Adrenal gland (tissue), 5 donors: ENCODE data around the gene LKAAEAR1.

ENCODE experiments used
- POLR2A ChIP-seq, 2 donors: fragments of 450-650 bp; IDR thresholded peaks; one replicate each; pipeline ENCODE4 v1.6.1; 2017; ENCODE audit warnings: antibody characterized with exemption in 2 of 2, mild to moderate bottlenecking in 2 of 2, moderate library complexity in 1 of 2
- TF ChIP-seq, protein P1 (sequence below), 6 experiments: fragments of 450-650 bp in 4 of 6; fragments of 200-600 bp in 2 of 6; sonication (generic) in 1 of 6; IDR thresholded peaks; 1 replicate in 5 of 6; 2 replicates in 1 of 6; pipeline versions ENCODE4 v1.5.1 to v1.8.0; 2016 to 2021; ENCODE audit warnings: antibody characterized with exemption in 6 of 6, mild to moderate bottlenecking in 2 of 6, moderate library complexity in 1 of 6
- donor health status: DM: no; HTN: no; CAD: no.

DNA sequence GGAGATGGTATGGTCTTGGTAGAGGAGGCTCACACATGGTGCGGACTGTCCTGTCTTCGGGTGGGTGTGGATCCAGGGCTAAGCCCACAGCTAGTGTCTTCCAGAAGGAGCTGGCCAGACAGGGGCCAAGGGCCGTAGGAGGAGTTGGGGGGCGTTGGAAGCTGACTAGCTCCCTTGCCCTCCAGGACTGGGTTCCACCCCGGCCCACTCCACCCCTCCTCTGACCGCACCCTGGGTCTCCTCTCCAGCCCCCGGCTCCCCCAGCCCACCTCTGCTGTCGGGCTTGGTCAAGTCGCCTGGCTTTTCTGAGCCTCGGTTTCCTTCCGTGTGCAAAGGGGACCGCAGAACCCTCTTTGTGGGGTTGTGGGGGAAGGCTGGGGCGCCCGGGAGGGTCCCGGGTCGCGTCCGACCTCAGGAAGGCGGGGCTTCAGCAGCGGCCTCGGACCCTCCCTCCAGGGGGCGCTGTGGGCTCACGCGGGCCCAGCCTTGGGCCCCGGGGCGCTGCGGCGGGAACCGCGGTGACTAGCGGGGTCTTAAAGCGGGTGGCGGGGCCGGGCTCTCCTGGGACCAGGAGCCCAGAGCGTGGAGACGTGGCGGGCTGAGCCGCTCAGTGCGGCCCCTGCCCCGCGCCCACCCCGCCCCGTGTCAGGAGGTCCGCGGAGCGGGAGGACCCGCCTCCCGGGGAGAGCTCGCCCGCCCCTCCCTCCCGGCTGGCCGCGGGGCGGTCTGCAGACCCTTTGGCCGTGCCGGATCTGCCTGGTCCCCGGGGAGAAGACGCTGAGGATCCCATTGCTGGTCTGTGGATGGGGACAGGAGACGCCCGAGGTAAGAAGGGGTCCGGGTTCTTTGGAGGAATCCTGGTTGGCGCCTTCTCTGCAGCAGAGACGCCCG is 17.8 kb upstream of the LKAAEAR1 start:
- TF ChIP-seq, protein P1, sequence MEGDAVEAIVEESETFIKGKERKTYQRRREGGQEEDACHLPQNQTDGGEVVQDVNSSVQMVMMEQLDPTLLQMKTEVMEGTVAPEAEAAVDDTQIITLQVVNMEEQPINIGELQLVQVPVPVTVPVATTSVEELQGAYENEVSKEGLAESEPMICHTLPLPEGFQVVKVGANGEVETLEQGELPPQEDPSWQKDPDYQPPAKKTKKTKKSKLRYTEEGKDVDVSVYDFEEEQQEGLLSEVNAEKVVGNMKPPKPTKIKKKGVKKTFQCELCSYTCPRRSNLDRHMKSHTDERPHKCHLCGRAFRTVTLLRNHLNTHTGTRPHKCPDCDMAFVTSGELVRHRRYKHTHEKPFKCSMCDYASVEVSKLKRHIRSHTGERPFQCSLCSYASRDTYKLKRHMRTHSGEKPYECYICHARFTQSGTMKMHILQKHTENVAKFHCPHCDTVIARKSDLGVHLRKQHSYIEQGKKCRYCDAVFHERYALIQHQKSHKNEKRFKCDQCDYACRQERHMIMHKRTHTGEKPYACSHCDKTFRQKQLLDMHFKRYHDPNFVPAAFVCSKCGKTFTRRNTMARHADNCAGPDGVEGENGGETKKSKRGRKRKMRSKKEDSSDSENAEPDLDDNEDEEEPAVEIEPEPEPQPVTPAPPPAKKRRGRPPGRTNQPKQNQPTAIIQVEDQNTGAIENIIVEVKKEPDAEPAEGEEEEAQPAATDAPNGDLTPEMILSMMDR (IDR thresholded peaks at IDR 0.05), result peak; percentile 24 to 62 (median 38)
- no peak for TF ChIP-seq POLR2A (IDR thresholded peaks at IDR 0.05)
